Mucosa of rectum (tissue), 2 donors: ENCODE measurements around the gene A2ML1.
A peak's percentile ranks its signal among the peaks of the same experiment; 100 is the strongest.
"Not testable (repeated sequence)": the region's sequence is repeated elsewhere in the genome, so short reads cannot be mapped to it uniquely, and the experiment has no call there.

ENCODE experiments used
- H3K27ac ChIP-seq, 2 donors: one replicate each; pipeline ENCODE4 v1.7.0; 2013; ENCODE audit warnings: inconsistent platforms in 2 of 2, low read depth in 2 of 2, low read length in 2 of 2
- H3K27me3 ChIP-seq, 2 donors: one replicate each; pipeline ENCODE4 v1.7.0; 2013; ENCODE audit warnings: low read length in 2 of 2; ENCODE audit not compliant: control insufficient read depth in 2 of 2, insufficient read depth in 2 of 2
- H3K36me3 ChIP-seq, 2 donors: one replicate each; pipeline ENCODE4 v1.7.0; 2013; ENCODE audit warnings: low read length in 2 of 2; ENCODE audit not compliant: control insufficient read depth in 2 of 2, insufficient read depth in 2 of 2
- H3K4me1 ChIP-seq, 2 donors: one replicate each; pipeline ENCODE4 v1.7.0; 2013; ENCODE audit warnings: low read length in 2 of 2, mild to moderate bottlenecking in 1 of 2; ENCODE audit not compliant: control insufficient read depth in 2 of 2, insufficient read depth in 2 of 2
- H3K4me3 ChIP-seq, 2 donors: one replicate each; pipeline ENCODE4 v1.7.0; 2013; ENCODE audit warnings: low read length in 2 of 2
- H3K9ac ChIP-seq, 2 donors: one replicate each; pipeline ENCODE4 v1.7.0; 2013; ENCODE audit warnings: low read length in 2 of 2, low read depth in 1 of 2, mild to moderate bottlenecking in 1 of 2
- H3K9me3 ChIP-seq, 2 donors: one replicate each; pipeline ENCODE4 v1.7.0; 2013; ENCODE audit warnings: low read length in 2 of 2; ENCODE audit not compliant: control insufficient read depth in 2 of 2
- donor health status: healthy.
- donor health status: Normal muscosa, but diverticular disease.

The A2ML1 gene

GRCh38 chr12:8903646-8904045 is 81.2 kb downstream of the A2ML1 start:
- no peaks in the 10 kb centered on the region for H3K9me3 ChIP-seq
- H3K27ac ChIP-seq: no peak overlapping the region
- H3K4me3 ChIP-seq: no peak overlapping the region
- no peaks in the 10 kb centered on the region for H3K36me3 ChIP-seq
- H3K27me3 ChIP-seq: no peaks in the 10 kb centered on the region
- no peak overlapping the region for H3K9ac ChIP-seq
- H3K4me1 ChIP-seq: no peaks in the 10 kb centered on the region

- no peaks in the 10 kb centered on the region for H3K27me3 ChIP-seq
- H3K9ac ChIP-seq: no peak overlapping the region
- no peaks in the 10 kb centered on the region for H3K4me1 ChIP-seq
- no peaks in the 10 kb centered on the region for H3K36me3 ChIP-seq
- no peak overlapping the region for H3K4me3 ChIP-seq
- H3K27ac ChIP-seq: no peak overlapping the region
- no peaks in the 10 kb centered on the region for H3K9me3 ChIP-seq
Observed at GRCh38 chr12:8904665-8905064, 82.2 kb downstream of the A2ML1 start.

DNA sequence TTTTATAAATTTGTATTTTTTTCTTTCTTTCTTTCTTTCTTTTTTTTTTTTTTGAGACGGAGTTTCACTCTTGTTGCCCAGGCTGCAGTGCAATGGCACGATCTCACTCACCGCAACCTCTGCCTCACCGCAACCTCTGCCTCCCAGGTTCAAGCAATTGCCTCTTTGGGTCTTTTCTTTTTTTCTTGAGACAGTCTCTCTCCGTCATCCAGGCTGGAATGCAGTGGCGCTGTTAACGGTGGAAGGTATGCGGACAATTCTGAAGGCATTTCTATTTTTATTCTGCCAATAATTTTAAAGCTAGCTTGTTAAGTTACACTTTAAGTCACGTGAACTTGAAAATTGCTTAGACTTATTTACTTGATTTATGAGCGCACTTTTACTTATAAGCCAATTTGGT is 83.1 kb downstream of the A2ML1 start:
- Histone ChIP-seq H3K36me3 (no peaks in the 10 kb centered on the region), H3K4me1 (no peaks in the 10 kb centered on the region), H3K9me3 (no peaks in the 10 kb centered on the region), H3K27ac (no peak overlapping the region), H3K9ac (no peak overlapping the region), H3K4me3 (no peak overlapping the region), H3K27me3 (no peaks in the 10 kb centered on the region)

- H3K4me3 ChIP-seq: no peak overlapping the region
- no peaks in the 10 kb centered on the region for H3K4me1 ChIP-seq
- H3K27ac ChIP-seq: no peak overlapping the region
- H3K36me3 ChIP-seq: no peaks in the 10 kb centered on the region
- no peak overlapping the region for H3K9ac ChIP-seq
- H3K27me3 ChIP-seq: no peaks in the 10 kb centered on the region
- H3K9me3 ChIP-seq: no peaks in the 10 kb centered on the region
Observed at GRCh38 chr12:8906266-8907180, 84.1 kb downstream of the A2ML1 start.

DNA sequence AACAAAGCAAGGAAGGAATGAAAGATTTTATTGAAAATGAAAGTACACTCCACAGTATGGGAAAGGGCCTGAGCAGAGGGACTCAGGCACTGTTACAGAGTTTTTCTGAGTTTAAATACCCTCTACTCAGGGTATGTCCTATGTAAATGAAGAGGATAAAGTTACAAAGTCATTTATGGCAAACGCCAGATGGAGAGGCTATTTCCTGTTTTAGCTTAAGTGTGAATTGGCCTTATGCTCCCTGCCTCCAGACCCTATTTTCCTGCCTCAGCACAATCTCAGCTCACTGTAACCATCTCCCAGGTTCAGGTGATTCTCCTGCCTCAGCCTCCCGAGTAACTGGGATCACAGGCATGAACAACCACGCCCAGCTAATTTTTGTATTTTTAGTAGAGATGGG is 85.1 kb downstream of the A2ML1 start:
- H3K27me3 ChIP-seq: no peaks in the 10 kb centered on the region
- no peak overlapping the region for H3K27ac ChIP-seq
- no peak overlapping the region for H3K9ac ChIP-seq
- H3K4me1 ChIP-seq: no peaks in the 10 kb centered on the region
- no peaks in the 10 kb centered on the region for H3K36me3 ChIP-seq
- H3K4me3 ChIP-seq: no peak overlapping the region
- no peaks in the 10 kb centered on the region for H3K9me3 ChIP-seq

- peaks cover under 1 to 5% of the 10 kb centered on the region in 2 donors for H3K4me1 ChIP-seq
- no peak overlapping the region for H3K27ac ChIP-seq
Observed at GRCh38 chr12:8909752-8910151, 87.3 kb downstream of the A2ML1 start.

GRCh38 chr12:8911606-8912268 is 89.3 kb downstream of the A2ML1 start:
- Histone ChIP-seq H3K9ac (no peak overlapping the region), H3K4me1 (peaks cover 7 to 10% of the 10 kb centered on the region in 2 donors), H3K36me3 (no peaks in the 10 kb centered on the region), H3K9me3 (no peaks in the 10 kb centered on the region), H3K27me3 (no peaks in the 10 kb centered on the region), H3K27ac (no peak overlapping the region), H3K4me3 (no peak overlapping the region)

More at GRCh38 chr12:8909752-8910151, 87.3 kb downstream of the A2ML1 start:
- Histone ChIP-seq H3K36me3 (no peaks in the 10 kb centered on the region), H3K27me3 (no peaks in the 10 kb centered on the region), H3K9me3 (no peaks in the 10 kb centered on the region), H3K9ac (no peak overlapping the region), H3K4me3 (no peak overlapping the region)

- Histone ChIP-seq H3K27me3 (no peaks in the 10 kb centered on the region), H3K4me1 (peaks cover 7 to 10% of the 10 kb centered on the region in 2 donors), H3K4me3 (no peak overlapping the region), H3K36me3 (no peaks in the 10 kb centered on the region), H3K9ac (no peak overlapping the region), H3K9me3 (no peaks in the 10 kb centered on the region), H3K27ac (no peak overlapping the region)
Observed at GRCh38 chr12:8912914-8913313, 90.5 kb downstream of the A2ML1 start.

GRCh38 chr12:8913702-8914032 is 91.2 kb downstream of the A2ML1 start:
- H3K9me3 ChIP-seq: no peaks in the 10 kb centered on the region
- peak overlapping the region; percentile 14 to 66 for H3K9ac ChIP-seq
- peaks cover 7 to 10% of the 10 kb centered on the region in 2 donors for H3K4me1 ChIP-seq
- no peaks in the 10 kb centered on the region for H3K27me3 ChIP-seq
- peak overlapping the region; percentile 80 to 89 for H3K4me3 ChIP-seq
- no peaks in the 10 kb centered on the region for H3K36me3 ChIP-seq
- peak overlapping the region; percentile 71 to 74 for H3K27ac ChIP-seq

- not testable (repeated sequence) for H3K4me1 ChIP-seq, H3K27me3 ChIP-seq, H3K9me3 ChIP-seq, H3K36me3 ChIP-seq
- Histone ChIP-seq H3K27ac (peak within 1 kb of the TSS; percentile 71 to 74), H3K9ac (peak within 1 kb of the TSS; percentile 66 to 68), H3K4me3 (peak within 1 kb of the TSS; percentile 89 to 90)
Observed at GRCh38 chr12:8914033-8914715, 91.8 kb downstream of the A2ML1 start, which contains the start of gene PHC1. Gene PHC1, plus strand, starts transcription at chr12:8914509. Its CDS starts 3,169 bp downstream, at chr12:8917678.
